Measurements from ENCODE around the gene MIB1. TPM values are rescaled to one million over a fixed set of nuclear protein-coding genes. Genes with fewer than 3 reads are reported as not detected.
"Not testable (repeated sequence)": the region's sequence is repeated elsewhere in the genome, so short reads cannot be mapped to it uniquely, and the experiment has no call there.

The MIB1 gene
- total and polyA plus RNA-seq, 2 experiments from 2014 or later: 8.3 to 62.3 TPM

- H3K79me2 ChIP-seq: peaks cover 30% of the 10 kb centered on the region
- 94% methylated on average over 4 of the region's 4 CpGs for WGBS (ENCODE audit: low lambda C conversion rate, missing lambda C conversion rate)
- peaks cover 9% of the 10 kb centered on the region for H4K20me1 ChIP-seq (ENCODE audit: insufficient read depth, poor library complexity, severe bottlenecking)
- no peak overlapping the region for H3K4me3 ChIP-seq
- no peak overlapping the region for H2AFZ ChIP-seq
- no peaks in the 10 kb centered on the region for H3K27me3 ChIP-seq
- H3K27ac ChIP-seq: no peak overlapping the region
- no peak for DNase-seq (ENCODE audit: low spot score)
- no peaks in the 10 kb centered on the region for H3K9me3 ChIP-seq (ENCODE audit: low read depth)
- no peaks in the 10 kb centered on the region for H3K36me3 ChIP-seq (replicated peaks; ENCODE audit: insufficient read depth, low read depth)
- no peak overlapping the region for H3K4me2 ChIP-seq
- no peaks in the 10 kb centered on the region for H3K9me2 ChIP-seq (replicated peaks; ENCODE audit: insufficient read depth)
- no peak for TF ChIP-seq EZH2 (IDR thresholded peaks at IDR 0.05; ENCODE audit: borderline replicate concordance)
- no peaks in the 10 kb centered on the region for H3K4me1 ChIP-seq (ENCODE audit: insufficient read depth)
Measured at GRCh38 chr18:21769206-21769605, 28.6 kb downstream of the MIB1 start.

- Histone ChIP-seq H3K4me2 (no peak overlapping the region), H3K36me3 (replicated peaks; ENCODE audit: insufficient read depth, low read depth) (no peaks in the 10 kb centered on the region), H4K20me1 (ENCODE audit: insufficient read depth, poor library complexity, severe bottlenecking) (no peaks in the 10 kb centered on the region), H2AFZ (no peak overlapping the region), H3K4me1 (ENCODE audit: insufficient read depth) (no peaks in the 10 kb centered on the region), H3K79me2 (peaks cover 6% of the 10 kb centered on the region), H3K27me3 (no peaks in the 10 kb centered on the region), H3K9me3 (ENCODE audit: low read depth) (no peaks in the 10 kb centered on the region), H3K4me3 (no peak overlapping the region), H3K9me2 (replicated peaks; ENCODE audit: insufficient read depth) (no peaks in the 10 kb centered on the region), H3K27ac (no peak overlapping the region)
- TF ChIP-seq CTCF (IDR thresholded peaks at IDR 0.05; ENCODE audit: poor library complexity) (no peak), EZH2phosphoT487 (IDR thresholded peaks at IDR 0.05; ENCODE audit: low read depth, severe bottlenecking, unreplicated experiment) (no peak), EZH2 (IDR thresholded peaks at IDR 0.05; ENCODE audit: borderline replicate concordance) (no peak)
- DNase-seq (ENCODE audit: low spot score): no peak
- whole genome bisulfite sequencing (ENCODE audit: low lambda C conversion rate, missing lambda C conversion rate): 100% methylated on average over 7 of the region's 7 CpGs
Measured at GRCh38 chr18:21774722-21775121, 34.1 kb downstream of the MIB1 start.

GRCh38 chr18:21777814-21778213 is 37.2 kb downstream of the MIB1 start:
- TF ChIP-seq CTCF (IDR thresholded peaks at IDR 0.05; ENCODE audit: poor library complexity) (no peak), EZH2phosphoT487 (IDR thresholded peaks at IDR 0.05; ENCODE audit: low read depth, severe bottlenecking, unreplicated experiment) (no peak), EZH2 (IDR thresholded peaks at IDR 0.05; ENCODE audit: borderline replicate concordance) (no peak)
- WGBS (ENCODE audit: low lambda C conversion rate, missing lambda C conversion rate): 53% methylated on average over 2 of the region's 2 CpGs
- H3K9me3 ChIP-seq (ENCODE audit: low read depth): no peaks in the 10 kb centered on the region
- H3K79me2 ChIP-seq: no peaks in the 10 kb centered on the region
- H3K4me1 ChIP-seq (ENCODE audit: insufficient read depth): no peaks in the 10 kb centered on the region
- no peak overlapping the region for H3K27ac ChIP-seq
- H3K4me2 ChIP-seq: no peak overlapping the region
- H2AFZ ChIP-seq: no peak overlapping the region
- no peaks in the 10 kb centered on the region for H3K36me3 ChIP-seq (replicated peaks; ENCODE audit: insufficient read depth, low read depth)
- no peak overlapping the region for H3K4me3 ChIP-seq
- no peaks in the 10 kb centered on the region for H4K20me1 ChIP-seq (ENCODE audit: insufficient read depth, poor library complexity, severe bottlenecking)
- no peaks in the 10 kb centered on the region for H3K27me3 ChIP-seq
- no peak for DNase-seq (ENCODE audit: low spot score)
- H3K9me2 ChIP-seq (replicated peaks; ENCODE audit: insufficient read depth): no peaks in the 10 kb centered on the region

- Histone ChIP-seq H3K36me3 (replicated peaks; ENCODE audit: insufficient read depth, low read depth) (no peaks in the 10 kb centered on the region), H4K20me1 (ENCODE audit: insufficient read depth, poor library complexity, severe bottlenecking) (no peaks in the 10 kb centered on the region), H3K4me1 (ENCODE audit: insufficient read depth) (no peaks in the 10 kb centered on the region), H3K27ac (no peak overlapping the region), H3K4me2 (no peak overlapping the region), H2AFZ (no peak overlapping the region), H3K79me2 (peaks cover 8% of the 10 kb centered on the region), H3K4me3 (no peak overlapping the region), H3K9me3 (ENCODE audit: low read depth) (no peaks in the 10 kb centered on the region), H3K27me3 (no peaks in the 10 kb centered on the region), H3K9me2 (replicated peaks; ENCODE audit: insufficient read depth) (no peaks in the 10 kb centered on the region)
- TF ChIP-seq EZH2phosphoT487 (IDR thresholded peaks at IDR 0.05; ENCODE audit: low read depth, severe bottlenecking, unreplicated experiment): no peak
- TF ChIP-seq CTCF (IDR thresholded peaks at IDR 0.05; ENCODE audit: poor library complexity): no peak
- no peak for TF ChIP-seq EZH2 (IDR thresholded peaks at IDR 0.05; ENCODE audit: borderline replicate concordance)
- DNase-seq (ENCODE audit: low spot score): no peak
Measured at GRCh38 chr18:21786526-21786925, 45.9 kb downstream of the MIB1 start.

GRCh38 chr18:21796089-21796488 is 55.5 kb downstream of the MIB1 start:
- DNase-seq (ENCODE audit: low spot score); H3K9me3 ChIP-seq (ENCODE audit: low read depth); H3K27me3 ChIP-seq; H3K36me3 ChIP-seq (replicated peaks; ENCODE audit: insufficient read depth, low read depth); H3K4me1 ChIP-seq (ENCODE audit: insufficient read depth); H4K20me1 ChIP-seq (ENCODE audit: insufficient read depth, poor library complexity, severe bottlenecking); H2AFZ ChIP-seq; H3K79me2 ChIP-seq; H3K4me2 ChIP-seq; H3K9me2 ChIP-seq (replicated peaks; ENCODE audit: insufficient read depth); H3K4me3 ChIP-seq: not testable (repeated sequence)
- H3K27ac ChIP-seq: peak overlapping the region; percentile 2
- WGBS (ENCODE audit: low lambda C conversion rate, missing lambda C conversion rate): 87% methylated on average over 2 of the region's 2 CpGs

All from hepatocyte (in vitro differentiated cells).